Stomach smooth muscle (tissue), 2 donors: Measurements from ENCODE around the gene NARS2.

ENCODE experiments used
- H3K27ac ChIP-seq: one replicate; pipeline ENCODE4 v1.7.0; 2013; ENCODE audit warnings: mild to moderate bottlenecking, low read length, inconsistent platforms
- H3K27me3 ChIP-seq, 2 donors: one replicate each; pipeline ENCODE4 v1.7.0; 2013; ENCODE audit warnings: low read length in 2 of 2; ENCODE audit not compliant: insufficient read depth in 2 of 2, control insufficient read depth in 1 of 2
- H3K36me3 ChIP-seq, 2 donors: one replicate each; pipeline ENCODE4 v1.7.0; 2013; ENCODE audit warnings: low read length in 2 of 2; ENCODE audit not compliant: control insufficient read depth in 2 of 2, insufficient read depth in 2 of 2
- H3K4me1 ChIP-seq: one replicate; pipeline ENCODE4 v1.7.0; 2013; ENCODE audit warnings: low read length; ENCODE audit not compliant: control insufficient read depth, insufficient read depth
- H3K4me3 ChIP-seq, 2 donors: one replicate each; pipeline ENCODE4 v1.7.0; 2013; ENCODE audit warnings: low read length in 2 of 2
- H3K9ac ChIP-seq, 2 donors: one replicate each; pipeline ENCODE4 v1.7.0; 2013; ENCODE audit warnings: low read length in 2 of 2, mild to moderate bottlenecking in 1 of 2
- H3K9me3 ChIP-seq, 2 donors: one replicate each; pipeline ENCODE4 v1.7.0; 2013; ENCODE audit warnings: low read length in 2 of 2; ENCODE audit not compliant: control insufficient read depth in 2 of 2
- donor health status: healthy.
- donor health status: Pancreatic carcinoma.

The NARS2 gene

DNA sequence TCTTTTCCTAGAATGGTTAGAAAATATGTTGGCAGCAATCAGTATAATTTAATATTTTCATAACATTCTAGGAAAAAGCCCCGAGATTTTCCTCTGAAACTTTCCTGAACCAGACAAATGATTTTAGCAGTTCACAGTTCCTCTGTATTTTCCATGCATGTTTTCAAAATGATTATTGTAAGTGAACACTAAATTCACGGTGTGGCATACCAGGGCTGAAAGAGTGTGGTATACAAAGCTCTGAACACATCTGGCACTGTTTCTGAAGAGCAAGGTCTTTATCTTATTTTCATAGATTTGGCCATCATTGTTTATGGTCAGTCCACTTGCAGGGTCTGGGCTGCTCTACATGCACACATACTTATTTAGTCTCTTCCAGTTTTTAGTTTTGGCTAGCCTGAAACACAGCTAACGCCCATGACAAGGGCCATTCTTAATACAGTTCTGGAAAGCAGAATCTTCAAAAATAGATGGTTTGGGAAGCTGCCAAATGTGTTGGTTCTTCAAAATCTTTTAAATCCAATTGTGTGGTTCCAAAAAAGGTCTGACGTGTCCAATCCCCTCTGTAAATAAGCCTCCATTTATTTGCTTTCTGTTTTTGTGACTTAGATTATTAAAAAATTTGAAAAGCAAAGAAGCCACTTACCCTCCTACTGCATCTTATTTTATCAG is 149.1 kb downstream of the NARS2 start:
- Histone ChIP-seq H3K4me3 (no peak overlapping the region), H3K4me1 (peaks cover 6% of the 10 kb centered on the region), H3K27me3 (no peaks in the 10 kb centered on the region), H3K27ac (no peak overlapping the region), H3K36me3 (no peaks in the 10 kb centered on the region), H3K9ac (no peak overlapping the region), H3K9me3 (no peaks in the 10 kb centered on the region)

DNA sequence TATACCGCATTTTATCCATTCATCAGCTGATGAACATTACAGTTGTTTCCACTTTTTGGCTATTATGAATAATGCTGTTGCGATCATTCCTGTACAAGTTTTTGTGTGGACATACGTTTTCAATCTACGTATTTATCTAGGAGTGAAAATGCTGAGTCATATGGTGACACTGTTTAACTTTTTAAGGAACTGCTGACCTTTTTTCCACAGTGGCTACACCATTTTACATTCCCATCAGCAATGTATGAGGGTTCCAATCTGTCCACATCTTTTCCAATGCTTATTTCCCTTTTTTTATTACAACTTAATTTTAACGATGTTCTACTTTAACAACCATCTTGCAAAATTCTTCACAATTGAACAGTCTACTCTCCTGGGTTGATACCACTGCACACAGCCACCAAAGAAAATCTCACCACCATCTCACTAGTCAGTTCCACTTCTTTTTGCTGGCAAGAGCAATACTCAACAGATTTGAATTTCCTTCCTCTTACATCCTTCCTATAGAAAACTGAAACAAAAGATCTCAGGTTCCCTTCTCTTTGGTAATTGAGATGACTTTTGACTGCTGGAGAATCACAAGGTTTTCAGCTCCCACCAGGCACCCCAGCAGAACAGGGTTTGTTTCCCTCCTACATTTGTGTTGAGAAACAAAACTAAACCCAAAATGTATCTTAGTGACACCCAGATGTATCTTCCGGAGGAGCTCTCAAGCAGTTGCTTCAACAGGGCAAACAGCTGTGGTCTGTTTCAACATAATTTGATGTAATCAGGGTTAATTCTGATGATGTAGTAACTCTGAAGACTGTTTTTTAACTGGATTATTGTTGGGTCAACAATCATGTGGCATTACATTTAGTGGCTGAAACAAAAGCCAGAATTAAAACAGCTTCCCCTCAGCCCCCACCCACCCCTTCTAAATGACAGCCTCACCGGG is 150.1 kb downstream of the NARS2 start:
- Histone ChIP-seq H3K4me1 (peaks cover 12% of the 10 kb centered on the region), H3K36me3 (no peaks in the 10 kb centered on the region), H3K9ac (no peak overlapping the region), H3K9me3 (no peaks in the 10 kb centered on the region), H3K4me3 (no peak overlapping the region), H3K27ac (no peak overlapping the region), H3K27me3 (no peaks in the 10 kb centered on the region)

DNA sequence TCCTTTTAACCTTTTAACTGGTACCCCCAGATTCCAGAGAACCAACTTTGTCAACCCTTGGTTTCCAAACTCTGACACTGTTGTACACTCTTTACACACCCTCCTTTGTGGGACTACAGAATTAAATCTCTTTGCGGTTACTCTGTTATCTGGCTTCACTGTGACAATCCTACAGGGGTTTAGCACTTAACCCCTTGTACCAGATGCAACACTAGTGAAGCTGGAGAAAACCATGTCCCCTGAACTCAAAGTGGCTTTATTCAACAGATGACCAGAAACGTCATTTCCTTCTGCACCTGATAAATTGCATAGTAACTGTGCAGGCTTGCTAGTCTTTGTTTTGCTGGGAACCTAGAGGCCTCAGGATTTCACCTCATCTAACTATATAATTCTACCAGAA is 151.4 kb downstream of the NARS2 start:
- H3K4me3 ChIP-seq: no peak overlapping the region
- no peak overlapping the region for H3K9ac ChIP-seq
- peaks cover 19% of the 10 kb centered on the region for H3K4me1 ChIP-seq

DNA sequence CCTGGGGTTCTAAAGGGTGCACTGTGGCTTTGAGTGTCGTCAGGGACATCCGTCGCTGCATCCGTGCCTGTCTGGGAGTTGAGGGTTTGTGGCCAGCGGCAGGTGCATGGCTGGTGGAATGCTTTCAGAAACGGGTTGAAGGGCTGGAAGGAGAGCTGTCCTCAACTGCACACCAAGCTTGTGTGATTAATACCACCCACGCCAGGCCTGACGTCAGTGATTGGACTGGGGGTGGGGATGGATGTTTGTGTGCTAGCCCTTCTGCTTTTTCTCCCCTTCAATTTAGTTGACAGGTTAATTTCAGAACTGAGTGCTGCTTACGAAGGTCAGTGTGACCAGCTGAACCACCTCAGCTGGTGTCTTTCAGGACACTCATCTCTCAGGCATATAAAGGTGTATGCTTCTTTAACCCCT is 153.9 kb downstream of the NARS2 start:
- no peaks in the 10 kb centered on the region for H3K9me3 ChIP-seq
- H3K27me3 ChIP-seq: no peaks in the 10 kb centered on the region
- no peak overlapping the region for H3K27ac ChIP-seq
- peak overlapping the region in 1 of 2 donors; percentile 40 for H3K4me3 ChIP-seq
- H3K4me1 ChIP-seq: peaks cover 28% of the 10 kb centered on the region
- no peaks in the 10 kb centered on the region for H3K36me3 ChIP-seq
- no peak overlapping the region for H3K9ac ChIP-seq

More for the DNA sequence above, 151.4 kb downstream of the NARS2 start:
- Histone ChIP-seq H3K36me3 (no peaks in the 10 kb centered on the region), H3K27me3 (no peaks in the 10 kb centered on the region), H3K27ac (no peak overlapping the region), H3K9me3 (no peaks in the 10 kb centered on the region)

DNA sequence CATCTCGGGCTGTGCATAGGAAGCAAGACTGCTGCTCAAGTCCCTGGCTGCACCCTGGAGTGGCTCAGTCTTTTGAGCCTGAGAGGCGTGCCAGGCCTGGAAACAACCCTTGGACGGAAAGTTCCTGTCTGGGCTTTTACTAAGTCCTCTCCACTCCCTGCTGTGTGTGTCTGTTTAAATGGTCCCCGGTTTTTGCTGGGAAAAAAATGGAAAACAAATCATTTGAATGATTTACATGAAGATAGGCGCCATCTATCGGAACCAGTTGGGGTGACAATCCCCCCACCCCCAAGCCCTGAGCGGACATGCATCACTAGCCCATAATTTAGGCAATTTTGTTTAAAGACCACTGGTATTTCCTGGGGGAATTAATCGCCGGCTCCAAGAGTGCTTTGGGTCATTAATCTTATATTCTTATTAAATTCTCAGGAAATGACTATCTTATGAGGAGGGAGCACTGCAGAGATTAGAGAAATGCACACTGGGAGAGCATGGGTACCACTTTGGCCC is 154.4 kb downstream of the NARS2 start:
- H3K4me3 ChIP-seq: peak overlapping the region in 1 of 2 donors; percentile 40
- no peak overlapping the region for H3K9ac ChIP-seq
- H3K27me3 ChIP-seq: no peaks in the 10 kb centered on the region
- H3K27ac ChIP-seq: no peak overlapping the region
- no peaks in the 10 kb centered on the region for H3K9me3 ChIP-seq
- H3K4me1 ChIP-seq: peaks cover 31% of the 10 kb centered on the region
- no peaks in the 10 kb centered on the region for H3K36me3 ChIP-seq

DNA sequence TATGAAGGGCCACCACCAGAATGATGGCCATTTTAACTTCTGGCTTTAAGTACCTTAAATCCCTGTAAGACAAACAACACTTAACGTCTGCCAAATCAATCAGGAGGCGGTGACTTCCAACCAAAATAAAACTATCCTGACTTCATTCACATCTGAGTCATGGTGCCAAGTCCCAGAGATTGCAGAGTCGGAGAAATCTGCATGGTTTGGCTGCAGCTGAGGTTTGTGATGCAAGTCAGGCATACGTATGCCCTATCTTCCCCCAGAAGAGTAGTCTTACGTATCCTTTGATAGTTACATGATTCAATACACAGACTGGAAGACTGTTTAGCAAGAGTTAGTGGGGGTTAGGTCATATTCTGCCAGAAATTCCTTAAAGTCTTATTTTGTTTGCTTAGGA is 155.3 kb downstream of the NARS2 start:
- H3K27ac ChIP-seq: no peak overlapping the region
- H3K27me3 ChIP-seq: no peaks in the 10 kb centered on the region
- H3K4me3 ChIP-seq: peak overlapping the region in 1 of 2 donors; percentile 35
- H3K9me3 ChIP-seq: no peaks in the 10 kb centered on the region
- H3K4me1 ChIP-seq: peaks cover 32% of the 10 kb centered on the region
- no peaks in the 10 kb centered on the region for H3K36me3 ChIP-seq
- H3K9ac ChIP-seq: no peak overlapping the region

DNA sequence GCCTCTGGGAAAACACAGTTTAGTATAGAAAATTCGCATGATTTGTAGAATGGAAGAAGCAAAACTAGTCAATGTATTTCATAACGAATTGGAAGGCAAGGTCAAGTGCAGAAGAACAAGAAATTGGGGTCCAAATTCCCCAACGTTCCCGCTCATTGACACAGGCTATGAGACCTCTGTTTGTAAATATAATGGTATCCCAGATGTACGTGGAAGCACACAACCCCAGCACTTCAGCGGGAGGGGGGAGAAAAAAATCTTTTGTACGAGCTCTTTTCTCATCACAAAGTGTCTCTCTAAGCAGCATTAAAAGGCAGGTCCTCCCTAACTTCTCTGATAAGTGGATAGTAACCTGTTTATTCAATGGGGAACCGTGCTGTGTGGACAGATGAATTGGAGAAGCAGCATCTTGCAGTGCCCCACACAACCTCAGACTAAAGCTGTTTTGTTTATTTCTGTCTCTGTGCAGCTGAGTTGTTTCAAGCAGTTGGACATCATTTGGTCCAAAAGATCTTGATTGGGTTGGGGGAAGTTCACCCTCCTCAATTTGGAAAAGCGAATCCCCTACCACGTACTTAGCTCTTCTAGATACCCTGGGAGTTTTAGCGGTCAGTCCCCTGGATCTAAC is 156.0 kb downstream of the NARS2 start:
- H3K4me3 ChIP-seq: peak overlapping the region; percentile 74 to 88
- no peak overlapping the region for H3K9ac ChIP-seq
- peak overlapping the region; percentile 41 for H3K27ac ChIP-seq
- H3K36me3 ChIP-seq: no peaks in the 10 kb centered on the region
- no peaks in the 10 kb centered on the region for H3K9me3 ChIP-seq
- H3K27me3 ChIP-seq: no peaks in the 10 kb centered on the region
- peaks cover 32% of the 10 kb centered on the region for H3K4me1 ChIP-seq

DNA sequence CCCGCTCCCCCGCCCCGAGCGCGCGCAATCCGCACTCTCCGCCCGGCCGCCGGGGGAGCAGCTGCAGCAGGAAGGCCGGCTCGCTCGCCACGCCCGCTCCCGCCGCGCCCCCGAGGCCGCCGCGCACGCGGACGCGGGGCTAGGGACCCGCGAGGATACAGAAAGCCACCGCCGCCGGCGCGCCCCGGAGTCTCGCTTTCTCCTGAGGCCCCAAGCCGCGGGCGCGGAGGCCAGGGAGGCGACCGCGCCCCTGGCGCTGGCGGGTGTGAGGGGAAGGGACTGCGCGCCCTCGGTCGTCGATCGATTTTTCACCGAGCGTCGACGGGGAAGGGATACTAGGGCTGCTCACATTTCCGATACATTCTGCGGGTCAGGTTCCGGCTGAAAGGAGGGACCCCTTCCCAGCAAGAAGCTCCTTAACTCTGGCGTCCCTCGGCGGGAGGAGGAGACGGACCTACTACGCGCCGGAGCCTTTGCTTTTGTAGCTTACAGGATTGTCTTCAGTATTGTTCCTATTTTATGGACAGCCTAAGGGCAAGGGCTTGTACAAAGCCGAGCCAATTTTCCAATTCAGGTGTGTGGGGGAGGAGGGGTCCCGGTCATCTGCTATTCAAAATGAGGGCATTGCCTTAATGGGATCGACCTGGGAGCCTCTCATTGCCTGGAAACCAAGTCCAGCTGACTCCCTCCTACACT is 156.6 kb downstream of the NARS2 start:
- peaks cover 32% of the 10 kb centered on the region for H3K4me1 ChIP-seq

DNA sequence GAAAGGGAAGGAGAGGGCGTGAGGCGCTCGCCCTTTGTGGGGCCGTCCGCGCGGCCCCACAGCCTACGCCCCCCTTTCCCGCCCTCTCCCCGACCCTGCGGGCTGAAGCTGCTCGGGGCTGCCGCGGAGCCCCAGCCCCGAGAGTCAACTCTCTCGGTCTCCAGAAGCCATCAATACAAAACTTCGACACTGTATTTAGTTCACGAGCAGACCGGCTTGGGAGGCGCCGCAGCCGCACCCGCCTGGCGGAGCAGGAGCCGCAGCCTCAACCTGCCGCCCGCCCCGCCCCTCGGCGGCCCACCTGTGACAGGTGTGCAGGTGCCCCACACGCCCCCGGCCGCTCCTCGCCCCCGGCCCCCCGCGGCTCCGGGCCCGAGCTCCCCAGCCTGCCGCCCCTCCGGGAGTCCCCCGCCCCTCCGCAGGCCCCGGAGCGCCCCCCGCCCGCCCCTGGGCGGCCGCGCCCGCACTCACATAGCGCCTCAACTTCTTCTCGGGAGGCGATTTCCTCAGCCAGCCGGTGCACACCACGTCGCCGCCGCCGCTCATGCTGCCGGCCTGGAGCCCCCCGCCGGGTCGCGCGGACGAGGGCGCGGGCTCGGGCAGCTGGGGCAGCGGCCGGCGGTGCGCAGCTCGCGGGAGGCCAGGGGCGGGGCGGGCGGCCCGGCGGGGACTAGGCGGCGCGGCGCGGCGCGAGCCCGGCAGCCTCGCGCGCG is 157.3 kb downstream of the NARS2 start, which contains the start of gene GAB2:
Gene GAB2 (minus strand): TSS at position 646 of the 713 bp plus-strand sequence. CDS start 100 bp downstream, at position 546.
- H3K9ac ChIP-seq: peak within 1 kb of the TSS; percentile 78 to 83
- H3K4me1 ChIP-seq: peaks cover 32% of the 10 kb centered on the region
- no peaks in the 10 kb centered on the region for H3K27me3 ChIP-seq

More for the DNA sequence above, 156.6 kb downstream of the NARS2 start:
- H3K4me3 ChIP-seq: peak overlapping the region; percentile 74 to 88
- H3K27me3 ChIP-seq: no peaks in the 10 kb centered on the region
- no peaks in the 10 kb centered on the region for H3K36me3 ChIP-seq
- H3K9ac ChIP-seq: peak overlapping the region; percentile 76 to 83
- H3K9me3 ChIP-seq: no peaks in the 10 kb centered on the region
- peak overlapping the region; percentile 41 for H3K27ac ChIP-seq

More for the DNA sequence above, 157.3 kb downstream of the NARS2 start, which contains the start of gene GAB2:
- Histone ChIP-seq H3K9me3 (no peaks in the 10 kb centered on the region), H3K36me3 (no peaks in the 10 kb centered on the region), H3K27ac (peak within 1 kb of the TSS; percentile 89), H3K4me3 (peak within 1 kb of the TSS; percentile 74 to 88)
